Fibroblast of mammary gland (primary cell): ENCODE data around the gene PTPRM.

ENCODE experiments used
- DNase-seq: peaks from one replicate; pipeline ENCODE4 v3.0.0-alpha.2; 2010; ENCODE audit warnings: low read depth
- H3K4me3 ChIP-seq: 2 replicates; pipeline ENCODE4 v1.5.1; 2011; ENCODE audit warnings: low read depth, mild to moderate bottlenecking, low read length, moderate library complexity; ENCODE audit not compliant: control insufficient read depth
- TF ChIP-seq, protein P1 (sequence below): conservative IDR thresholded peaks from 2 replicates; pipeline ENCODE4 v1.5.1; 2011; ENCODE audit warnings: low read depth, low read length, inconsistent platforms; ENCODE audit not compliant: control insufficient read depth, insufficient read depth

Gene PTPRM

DNA sequence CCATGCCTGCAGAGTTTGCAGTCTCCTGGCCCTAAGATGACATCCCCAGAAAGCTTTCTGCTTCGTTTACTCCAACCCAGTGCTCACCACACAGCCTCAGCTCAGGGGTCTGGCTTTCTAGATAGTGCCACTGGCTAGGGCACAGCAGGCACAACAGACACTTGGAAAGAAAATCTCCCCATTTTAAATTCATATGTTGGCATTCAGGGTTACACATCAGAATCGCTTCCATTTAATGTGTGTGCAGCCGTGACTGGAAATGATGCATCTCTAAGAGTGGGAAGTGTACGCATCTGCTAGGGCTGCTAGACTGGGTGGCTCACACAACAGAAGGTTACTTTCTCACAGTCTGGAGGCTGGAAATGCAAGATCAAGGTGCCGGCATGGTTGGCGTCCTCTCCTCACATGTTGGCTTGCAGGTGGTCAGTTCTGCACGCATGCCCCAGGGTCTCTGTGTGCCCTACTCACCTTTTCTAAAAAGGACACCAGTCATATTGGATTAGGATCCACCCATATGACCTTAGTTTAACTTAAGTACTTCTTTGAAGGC is 712.7 kb downstream of the PTPRM start:
- H3K4me3 ChIP-seq = no peak overlapping the region
- TF ChIP-seq, protein P1, sequence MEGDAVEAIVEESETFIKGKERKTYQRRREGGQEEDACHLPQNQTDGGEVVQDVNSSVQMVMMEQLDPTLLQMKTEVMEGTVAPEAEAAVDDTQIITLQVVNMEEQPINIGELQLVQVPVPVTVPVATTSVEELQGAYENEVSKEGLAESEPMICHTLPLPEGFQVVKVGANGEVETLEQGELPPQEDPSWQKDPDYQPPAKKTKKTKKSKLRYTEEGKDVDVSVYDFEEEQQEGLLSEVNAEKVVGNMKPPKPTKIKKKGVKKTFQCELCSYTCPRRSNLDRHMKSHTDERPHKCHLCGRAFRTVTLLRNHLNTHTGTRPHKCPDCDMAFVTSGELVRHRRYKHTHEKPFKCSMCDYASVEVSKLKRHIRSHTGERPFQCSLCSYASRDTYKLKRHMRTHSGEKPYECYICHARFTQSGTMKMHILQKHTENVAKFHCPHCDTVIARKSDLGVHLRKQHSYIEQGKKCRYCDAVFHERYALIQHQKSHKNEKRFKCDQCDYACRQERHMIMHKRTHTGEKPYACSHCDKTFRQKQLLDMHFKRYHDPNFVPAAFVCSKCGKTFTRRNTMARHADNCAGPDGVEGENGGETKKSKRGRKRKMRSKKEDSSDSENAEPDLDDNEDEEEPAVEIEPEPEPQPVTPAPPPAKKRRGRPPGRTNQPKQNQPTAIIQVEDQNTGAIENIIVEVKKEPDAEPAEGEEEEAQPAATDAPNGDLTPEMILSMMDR = no peak
- no peak for DNase-seq

DNA sequence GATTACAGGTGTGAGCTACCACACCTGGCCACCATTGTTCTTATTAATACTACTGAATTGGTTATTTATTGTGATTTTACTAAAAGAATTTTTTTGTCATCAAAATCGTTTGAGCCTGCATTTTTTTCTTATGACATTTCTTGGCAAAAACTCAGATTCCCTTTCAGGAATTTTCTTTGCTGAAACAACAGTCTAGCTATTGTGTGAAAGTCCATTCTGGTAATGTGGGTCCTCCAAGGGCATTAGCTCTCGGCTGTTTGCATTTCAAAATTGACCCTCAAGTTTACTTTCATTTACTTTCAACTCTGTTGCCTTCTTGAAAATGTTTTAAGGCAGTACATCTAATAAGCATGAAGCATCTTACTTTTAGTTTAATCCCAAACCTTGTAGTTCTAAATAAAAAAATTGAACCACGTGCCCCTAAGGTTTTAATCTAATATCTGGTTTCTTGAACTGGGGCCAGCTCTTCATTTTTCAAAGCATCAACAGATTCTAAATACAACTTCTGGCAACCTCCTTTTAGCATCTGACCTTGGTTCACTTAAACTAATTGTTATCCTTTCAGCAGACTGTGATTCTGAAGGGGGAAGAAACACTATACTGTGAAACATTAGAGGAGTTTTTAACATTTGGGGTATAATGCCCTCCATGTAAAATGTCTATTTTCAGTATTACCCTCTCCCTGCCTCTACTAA is 716.9 kb downstream of the PTPRM start:
- H3K4me3 ChIP-seq = no peak overlapping the region
- DNase-seq = peak; percentile 57
- TF ChIP-seq, protein P1 = no peak

DNA sequence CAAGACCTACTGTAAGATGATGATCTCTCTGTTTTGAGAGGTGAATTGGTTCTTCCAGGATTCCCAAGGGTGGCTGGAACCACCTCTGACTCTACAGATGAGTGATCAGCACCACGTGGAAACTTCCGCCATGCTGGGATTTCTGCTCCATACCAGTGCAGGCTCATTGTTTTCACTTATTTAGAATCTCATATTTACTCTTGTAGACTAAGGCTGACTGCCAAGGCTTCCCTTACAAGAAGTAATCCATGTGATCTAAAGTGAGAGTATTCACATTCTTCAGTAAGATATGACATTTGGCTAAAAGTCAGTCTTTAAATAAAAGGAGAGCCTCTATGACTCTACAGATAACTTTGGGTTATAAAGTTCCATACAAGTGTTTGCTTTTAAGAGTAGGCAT is 719.2 kb downstream of the PTPRM start:
- TF ChIP-seq, protein P1 = no peak
- no peak overlapping the region for H3K4me3 ChIP-seq
- peak; percentile 4 for DNase-seq

DNA sequence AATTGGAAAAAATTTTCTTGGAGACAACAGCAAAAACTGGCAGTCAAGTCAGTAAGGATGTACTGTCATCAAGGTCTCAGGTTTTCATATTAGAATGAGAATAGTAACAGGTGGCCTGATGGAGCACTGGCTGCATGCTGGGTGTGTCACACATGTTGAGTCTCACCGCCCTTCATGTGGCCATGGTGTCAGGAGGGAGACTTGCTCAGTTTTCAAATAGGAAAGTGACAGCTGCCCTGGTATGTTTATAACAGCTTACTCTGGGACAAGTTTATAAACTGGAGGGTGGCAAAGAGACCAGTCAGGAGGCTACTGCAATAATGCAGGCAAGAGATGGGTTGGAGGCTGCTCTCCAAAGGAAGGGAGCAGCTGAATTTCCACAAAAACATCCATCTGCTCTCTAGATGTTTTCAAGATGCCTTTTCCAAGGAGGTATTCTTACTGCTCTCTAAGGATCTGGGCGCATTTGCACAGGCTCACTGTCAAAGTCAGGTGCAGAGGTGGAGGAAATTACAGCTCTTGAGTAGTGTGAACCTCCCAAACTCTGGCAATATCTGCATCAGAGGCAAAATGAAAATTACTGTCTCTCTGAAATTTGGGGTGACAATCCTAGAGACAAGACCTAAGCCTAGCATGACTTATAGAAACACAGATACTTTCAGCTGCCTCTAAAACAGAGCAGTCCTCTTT is 720.2 kb downstream of the PTPRM start:
- no peak overlapping the region for H3K4me3 ChIP-seq
- TF ChIP-seq, protein P1 = no peak
- DNase-seq = no peak

DNA sequence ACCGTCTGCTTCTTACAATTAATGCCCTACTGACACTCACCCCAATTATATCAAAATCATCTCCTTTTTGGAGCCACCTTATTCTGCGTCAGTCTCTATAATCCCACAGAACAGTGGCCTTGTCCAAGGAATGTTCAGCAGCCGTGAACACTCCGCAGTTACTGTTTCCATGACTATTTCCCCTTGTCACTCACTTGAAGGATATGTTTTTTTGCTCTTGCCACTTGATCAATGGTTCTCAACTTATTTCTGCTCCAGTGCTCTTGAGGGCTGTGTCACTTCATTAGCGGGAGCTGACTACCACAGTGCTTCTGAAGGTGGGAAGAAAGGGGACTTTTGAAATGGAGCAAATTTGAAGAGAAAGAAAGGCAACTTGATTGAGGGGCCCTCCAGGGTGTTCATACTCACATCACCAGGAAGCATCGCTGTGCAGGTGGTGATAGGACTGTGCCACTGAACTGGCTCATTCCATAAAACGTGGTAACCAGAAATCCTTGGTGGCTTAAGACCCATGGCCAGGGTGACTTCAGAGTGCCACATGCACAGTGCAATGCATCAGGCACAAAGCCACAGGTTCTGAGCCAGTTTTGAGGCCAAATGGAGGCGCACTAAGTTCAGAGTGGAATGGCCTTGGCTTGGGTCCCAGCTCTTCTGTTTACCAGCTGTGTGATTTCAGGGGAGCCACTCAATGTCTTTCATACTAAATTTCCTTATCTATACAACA is 721.5 kb downstream of the PTPRM start:
- H3K4me3 ChIP-seq = no peak overlapping the region
- no peak for DNase-seq
- TF ChIP-seq, protein P1 = no peak

DNA sequence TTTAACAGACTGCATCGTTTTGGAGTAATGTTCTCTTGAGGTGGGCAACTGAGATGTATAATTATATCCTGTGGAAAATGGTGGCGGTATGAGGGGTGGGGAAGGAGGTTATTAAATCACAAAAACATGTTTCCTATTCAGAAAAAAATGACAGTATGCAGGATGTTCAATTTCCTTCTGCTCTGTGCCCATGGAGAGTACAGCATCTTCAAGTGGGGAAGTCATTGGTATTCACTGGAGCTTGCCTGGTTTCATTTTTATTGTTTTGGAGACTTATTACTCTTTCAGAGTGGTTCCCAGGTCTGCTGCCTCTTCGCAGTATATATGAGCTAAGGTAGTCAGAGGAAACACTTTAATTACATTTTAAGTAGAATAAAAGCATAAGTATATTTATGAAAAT is 723.3 kb downstream of the PTPRM start:
- TF ChIP-seq, protein P1 = no peak
- H3K4me3 ChIP-seq = no peak overlapping the region
- DNase-seq = no peak
